SH-SY5Y (cell line): Measurements from ENCODE around the gene DPY19L3.

ENCODE experiments used
- GATA2 ChIP-seq: IDR thresholded peaks from 2 replicates; pipeline ENCODE4 v1.6.1; 2011; ENCODE audit warnings: mild to moderate bottlenecking, low read depth, low read length
- GATA3 ChIP-seq: IDR thresholded peaks from 2 replicates; pipeline ENCODE4 v1.6.1; 2011; ENCODE audit warnings: low read depth, mild to moderate bottlenecking, low read length, moderate library complexity

GRCh38 chr19:32471811-32472210 is 66.2 kb downstream of the DPY19L3 start:
- TF ChIP-seq GATA3, result no peak
- no peak for TF ChIP-seq GATA2
